H9 (cell line): ENCODE results near the gene OTULIN. TPM values are rescaled to one million over a fixed set of nuclear protein-coding genes. Genes with fewer than 3 reads are reported as not detected.

Experiments used
- DNase-seq: peaks from one replicate; pipeline ENCODE4 v3.0.0-alpha.2; 2017
- H2AFZ ChIP-seq: one replicate; pipeline ENCODE4 v1.6.1; 2013; ENCODE audit warnings: mild to moderate bottlenecking, low read length, control low read depth, moderate library complexity
- H2AK5ac ChIP-seq: 2 replicates; pipeline ENCODE4 v1.6.1; 2013; ENCODE audit warnings: low read length, control low read depth, mixed read lengths; ENCODE audit not compliant: insufficient read length
- H2BK120ac ChIP-seq: one replicate; pipeline ENCODE4 v1.6.1; 2013; ENCODE audit warnings: low read depth, mild to moderate bottlenecking, low read length, control low read depth, inconsistent platforms; ENCODE audit not compliant: poor library complexity, severe bottlenecking
- H2BK12ac ChIP-seq: 2 replicates; pipeline ENCODE4 v1.6.1; 2013; ENCODE audit warnings: low read length, control low read depth, mixed read lengths, low read depth; ENCODE audit not compliant: insufficient read length
- H2BK15ac ChIP-seq: 2 replicates; pipeline ENCODE4 v1.6.1; 2013; ENCODE audit warnings: low read depth, low read length, control low read depth
- H2BK20ac ChIP-seq: one replicate; pipeline ENCODE4 v1.6.1; 2013; ENCODE audit warnings: low read depth, mild to moderate bottlenecking, low read length, control low read depth, inconsistent platforms; ENCODE audit not compliant: poor library complexity, severe bottlenecking
- H2BK5ac ChIP-seq: 2 replicates; pipeline ENCODE4 v1.6.1; 2013; ENCODE audit warnings: low read length, control low read depth, mixed read lengths; ENCODE audit not compliant: insufficient read length
- H3K14ac ChIP-seq: 2 replicates; pipeline ENCODE4 v1.6.1; 2013; ENCODE audit warnings: low read length, control low read depth; ENCODE audit not compliant: insufficient read depth
- H3K18ac ChIP-seq: 2 replicates; pipeline ENCODE4 v1.6.1; 2013; ENCODE audit warnings: low read depth, mild to moderate bottlenecking, mixed read lengths, low read length, control low read depth; ENCODE audit not compliant: insufficient read length
- H3K23ac ChIP-seq: 2 replicates; pipeline ENCODE4 v1.6.1; 2013; ENCODE audit warnings: low read length, control low read depth, mixed read lengths, low read depth; ENCODE audit not compliant: insufficient read length
- H3K23me2 ChIP-seq: 2 replicates; pipeline ENCODE4 v1.6.1; 2013; ENCODE audit warnings: low read depth, mild to moderate bottlenecking, mixed read lengths, low read length, control low read depth; ENCODE audit not compliant: insufficient read length, poor library complexity, severe bottlenecking
- H3K27ac ChIP-seq: 2 replicates; pipeline ENCODE4 v1.5.1; 2013; ENCODE audit warnings: low read length, control low read depth, mixed read lengths, low read depth; ENCODE audit not compliant: insufficient read length
- H3K27me3 ChIP-seq: 2 replicates; pipeline ENCODE4 v1.6.1; 2013; ENCODE audit warnings: low read length, control low read depth, inconsistent platforms; ENCODE audit not compliant: insufficient read depth
- H3K4ac ChIP-seq: 2 replicates; pipeline ENCODE4 v1.6.1; 2013; ENCODE audit warnings: low read depth, mild to moderate bottlenecking, control low read depth, inconsistent platforms, low read length, moderate library complexity
- H3K4me1 ChIP-seq: 2 replicates; pipeline ENCODE4 v1.6.1; 2013; ENCODE audit warnings: low read length, control low read depth, inconsistent platforms; ENCODE audit not compliant: insufficient read depth
- H3K4me2 ChIP-seq: 2 replicates; pipeline ENCODE4 v1.6.1; 2013; ENCODE audit warnings: low read length, control low read depth, mixed read lengths; ENCODE audit not compliant: insufficient read length, insufficient read depth
- H3K56ac ChIP-seq: 2 replicates; pipeline ENCODE4 v1.6.1; 2013; ENCODE audit warnings: low read depth, mild to moderate bottlenecking, mixed read lengths, low read length, control low read depth; ENCODE audit not compliant: insufficient read length
- H3K79me1 ChIP-seq: 2 replicates; pipeline ENCODE4 v1.6.1; 2013; ENCODE audit warnings: low read depth, mild to moderate bottlenecking, moderate library complexity, low read length, control low read depth, inconsistent platforms; ENCODE audit not compliant: insufficient read depth, poor library complexity, severe bottlenecking
- H3K79me2 ChIP-seq: 2 replicates; pipeline ENCODE4 v1.6.1; 2013; ENCODE audit warnings: low read length, control low read depth, inconsistent platforms; ENCODE audit not compliant: insufficient read depth
- H3K9ac ChIP-seq: 2 replicates; pipeline ENCODE4 v1.6.1; 2013; ENCODE audit warnings: low read length, control low read depth, mixed read lengths; ENCODE audit not compliant: insufficient read length; ENCODE audit errors: extremely low read depth
- H3K9me3 ChIP-seq: one replicate; pipeline ENCODE4 v1.6.1; 2013; ENCODE audit warnings: low read depth, low read length, inconsistent platforms; ENCODE audit not compliant: control insufficient read depth
- H3T11ph ChIP-seq: one replicate; pipeline ENCODE4 v1.6.1; 2013; ENCODE audit warnings: mild to moderate bottlenecking, low read length, control low read depth, inconsistent platforms
- H4K20me1 ChIP-seq: one replicate; pipeline ENCODE4 v1.6.1; 2013; ENCODE audit not compliant: control insufficient read depth, insufficient read length, insufficient read depth
- H4K5ac ChIP-seq: 2 replicates; pipeline ENCODE4 v1.6.1; 2013; ENCODE audit warnings: low read depth, mild to moderate bottlenecking, mixed read lengths, low read length, control low read depth; ENCODE audit not compliant: insufficient read length
- H4K8ac ChIP-seq: replicated peaks from 2 replicates; pipeline ENCODE4 v1.6.1; 2013; ENCODE audit warnings: low read length, control low read depth, mixed read lengths, low read depth; ENCODE audit not compliant: insufficient read length
- H4K91ac ChIP-seq: 2 replicates; pipeline ENCODE4 v1.6.1; 2013; ENCODE audit warnings: low read depth, mild to moderate bottlenecking, moderate library complexity, mixed read lengths, low read length, control low read depth; ENCODE audit not compliant: insufficient read length
- H3K27ac Mint-ChIP-seq, 3 experiments: 2 replicates in 2 of 3; 3 replicates in 1 of 3; pipeline ENCODE4 v1.8.0; 2020 to 2021; ENCODE audit warnings: mixed read lengths in 3 of 3, mild to moderate bottlenecking in 1 of 3, moderate library complexity in 1 of 3
- H3K27me3 Mint-ChIP-seq: 2 replicates; pipeline ENCODE4 v1.8.0; 2021; ENCODE audit warnings: low read depth, mild to moderate bottlenecking, moderate library complexity, mixed read lengths
- H3K36me3 Mint-ChIP-seq, 3 experiments: 2 replicates in 2 of 3; 3 replicates in 1 of 3; pipeline ENCODE4 v1.8.0; 2020 to 2021; ENCODE audit warnings: low read depth in 3 of 3, mixed read lengths in 3 of 3; ENCODE audit not compliant: insufficient read depth in 1 of 3
- H3K4me1 Mint-ChIP-seq, 2 experiments: 2 replicates each; pipeline ENCODE4 v1.8.0; 2020; ENCODE audit warnings: mixed read lengths in 2 of 2
- H3K4me3 Mint-ChIP-seq, 2 experiments: 2 replicates in 1 of 2; 3 replicates in 1 of 2; pipeline ENCODE4 v1.8.0; 2020 to 2021; ENCODE audit warnings: mild to moderate bottlenecking in 2 of 2, mixed read lengths in 2 of 2, moderate library complexity in 1 of 2
- H3K9me3 Mint-ChIP-seq, 2 experiments: 2 replicates in 1 of 2; 3 replicates in 1 of 2; pipeline ENCODE4 v1.8.0; 2020; ENCODE audit warnings: mild to moderate bottlenecking in 2 of 2, mixed read lengths in 2 of 2, moderate library complexity in 1 of 2
- WGBS: extraction: QIAGEN DNeasy Blood & Tissue Kit; methylation state at CpG from one replicate; pipeline ENCODE4 v1.1.7; 2013; ENCODE audit warnings: missing lambda C conversion rate, low lambda C conversion rate, mixed read lengths; ENCODE audit not compliant: insufficient read length; ENCODE audit errors: extremely low coverage; 5-methylcytosine and 5-hydroxymethylcytosine counted together
- total RNA-seq: library from RNA; stranded (reverse); gene quantifications from 2 replicates; pipeline ENCODE4 v1.2.1, GENCODE V29; 2021
- TF ChIP-seq, protein P1 (sequence below): fragments of 200-600 bp; sonication (generic); conservative IDR thresholded peaks from 3 replicates; pipeline ENCODE4 v1.8.0; 2021; ENCODE audit warnings: antibody characterized with exemption, mild to moderate bottlenecking

OTULIN gene
- total RNA-seq, 1 experiment from 2014 or later = 35.8 TPM

DNA sequence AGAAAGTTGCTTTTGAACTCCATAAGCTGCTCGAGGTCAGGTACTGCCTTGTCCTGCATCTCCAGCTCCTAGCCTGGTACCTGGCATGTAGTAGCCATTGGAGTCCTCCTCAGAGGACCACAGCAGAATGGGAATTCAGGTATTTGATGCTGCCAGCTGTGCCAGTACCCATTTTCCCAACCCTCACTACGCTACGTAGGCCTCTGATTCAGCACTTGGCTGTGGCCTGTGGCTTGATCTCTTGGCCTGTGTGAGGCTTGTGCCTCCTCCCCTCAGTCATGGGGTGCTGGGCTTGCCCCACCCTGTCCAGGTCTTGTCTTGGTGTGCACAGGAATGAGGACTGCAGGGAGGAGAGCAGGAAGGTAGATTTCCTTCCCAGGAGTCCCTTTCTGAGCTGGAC lies 11.8 kb downstream of the OTULIN start:
- Histone ChIP-seq H3K79me1 (no peaks in the 10 kb centered on the region), H3K18ac (no peak overlapping the region), H3K4me1 (peaks cover 9% of the 10 kb centered on the region; the same call in 1 of the 2 replicates), H2AK5ac (no peak overlapping the region), H3K4ac (no peak overlapping the region), H3K23me2 (no peaks in the 10 kb centered on the region), H4K20me1 (no peaks in the 10 kb centered on the region), H3K9ac (no peak overlapping the region), H3K23ac (no peak overlapping the region), H4K91ac (no peak overlapping the region), H3K14ac (no peak overlapping the region; the same call in 1 of the 2 replicates), H4K5ac (no peak overlapping the region), H2BK5ac (no peak overlapping the region), H2AFZ (no peak overlapping the region), H2BK20ac (no peak overlapping the region), H2BK15ac (no peak overlapping the region), H4K8ac (no peak overlapping the region), H3K27ac (no peak overlapping the region), H3K56ac (no peak overlapping the region), H3K27me3 (no peaks in the 10 kb centered on the region), H2BK12ac (no peak overlapping the region), H3K4me2 (no peak overlapping the region), H2BK120ac (no peak overlapping the region), H3K79me2 (peaks cover 3% of the 10 kb centered on the region; the same call in 1 of the 2 replicates), H3T11ph (no peak overlapping the region), H3K9me3 (no peaks in the 10 kb centered on the region)
- peaks cover 4 to 20% (median 15%) of the 10 kb centered on the region in 3 experiments; a peak in 5 of 7 replicates for H3K36me3 Mint-ChIP-seq
- TF ChIP-seq, protein P1, sequence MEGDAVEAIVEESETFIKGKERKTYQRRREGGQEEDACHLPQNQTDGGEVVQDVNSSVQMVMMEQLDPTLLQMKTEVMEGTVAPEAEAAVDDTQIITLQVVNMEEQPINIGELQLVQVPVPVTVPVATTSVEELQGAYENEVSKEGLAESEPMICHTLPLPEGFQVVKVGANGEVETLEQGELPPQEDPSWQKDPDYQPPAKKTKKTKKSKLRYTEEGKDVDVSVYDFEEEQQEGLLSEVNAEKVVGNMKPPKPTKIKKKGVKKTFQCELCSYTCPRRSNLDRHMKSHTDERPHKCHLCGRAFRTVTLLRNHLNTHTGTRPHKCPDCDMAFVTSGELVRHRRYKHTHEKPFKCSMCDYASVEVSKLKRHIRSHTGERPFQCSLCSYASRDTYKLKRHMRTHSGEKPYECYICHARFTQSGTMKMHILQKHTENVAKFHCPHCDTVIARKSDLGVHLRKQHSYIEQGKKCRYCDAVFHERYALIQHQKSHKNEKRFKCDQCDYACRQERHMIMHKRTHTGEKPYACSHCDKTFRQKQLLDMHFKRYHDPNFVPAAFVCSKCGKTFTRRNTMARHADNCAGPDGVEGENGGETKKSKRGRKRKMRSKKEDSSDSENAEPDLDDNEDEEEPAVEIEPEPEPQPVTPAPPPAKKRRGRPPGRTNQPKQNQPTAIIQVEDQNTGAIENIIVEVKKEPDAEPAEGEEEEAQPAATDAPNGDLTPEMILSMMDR = no peak
- no peaks in the 10 kb centered on the region for H3K27me3 Mint-ChIP-seq
- no peak overlapping the region; a peak in 1 of 7 replicates for H3K27ac Mint-ChIP-seq
- H3K9me3 Mint-ChIP-seq = no peaks in the 10 kb centered on the region
- peaks cover 34 to 40% of the 10 kb centered on the region in 2 experiments for H3K4me1 Mint-ChIP-seq
- WGBS = no CpG with 5 or more reads among the region's 3 CpGs
- H3K4me3 Mint-ChIP-seq = no peak overlapping the region
- DNase-seq = no peak
